DND-41 (cell line): ENCODE measurements around the gene CPE.

ENCODE experiments used
- CTCF ChIP-seq: IDR thresholded peaks from 2 replicates; pipeline ENCODE4 v1.5.1; 2012; ENCODE audit warnings: borderline replicate concordance, low read length, moderate library complexity, mild to moderate bottlenecking; ENCODE audit not compliant: poor library complexity, severe bottlenecking; ENCODE audit errors: extremely low read depth
- EZH2 ChIP-seq: IDR thresholded peaks from 3 replicates; pipeline ENCODE4 v1.6.1; 2012; ENCODE audit warnings: borderline replicate concordance, low read depth, mild to moderate bottlenecking, moderate library complexity, low read length, inconsistent platforms; ENCODE audit not compliant: severe bottlenecking

GRCh38 chr4:165476214-165477098, 97.6 kb downstream of the CPE start:
- TF ChIP-seq CTCF (no peak), EZH2 (no peak)
